Measurements from ENCODE around the gene CD300LB. TPM values are rescaled to one million over a fixed set of nuclear protein-coding genes. Genes with fewer than 3 reads are reported as not detected.
"Not testable (repeated sequence)": the region's sequence is repeated elsewhere in the genome, so short reads cannot be mapped to it uniquely, and the experiment has no call there.

CD300LB gene
- polyA plus RNA-seq, 4 donors: 0.13 to 0.27 (median 0.25) TPM; not detected in 1

DNA sequence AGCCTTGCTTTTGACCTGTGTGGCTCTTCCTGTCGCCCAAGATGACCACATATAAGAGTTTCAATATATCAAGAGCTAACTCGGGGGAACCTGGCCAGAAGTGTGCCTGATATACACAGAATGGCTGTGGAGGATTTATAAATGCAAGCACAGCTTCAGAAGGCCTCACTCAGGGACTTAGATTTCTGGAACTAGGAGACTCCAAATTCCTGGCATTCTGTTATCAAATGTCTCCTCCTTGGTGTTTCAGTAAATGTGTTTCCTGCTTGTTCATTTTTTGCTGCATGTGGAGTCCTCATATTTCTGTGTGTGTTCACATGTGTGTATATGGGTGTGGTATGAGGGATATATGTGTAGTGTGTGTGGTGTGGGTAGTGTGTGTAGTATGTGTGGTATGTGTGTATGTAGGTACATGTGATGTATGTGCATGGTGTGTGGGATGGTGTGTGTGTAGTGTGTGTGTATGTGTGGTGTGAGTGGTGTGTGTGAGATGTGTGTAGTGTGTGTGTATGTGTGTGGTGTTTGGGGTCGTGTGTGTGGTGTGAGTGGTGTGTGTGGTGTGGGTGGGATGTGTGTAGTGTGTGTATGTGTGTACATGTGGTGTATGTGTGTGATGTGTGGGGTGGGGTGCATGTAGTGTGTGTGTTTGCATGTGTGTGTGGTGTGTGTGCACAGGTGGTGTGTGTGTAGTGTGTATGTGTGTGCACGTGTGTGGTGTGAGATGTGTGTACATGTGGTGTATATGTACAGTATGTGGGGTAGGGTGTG lies 37.0 kb upstream of the CD300LB start:
- peaks cover 0 to 3% (median 0%) of the 10 kb centered on the region in 3 donors for H3K27me3 ChIP-seq (ENCODE audit: control insufficient read depth in 3 of 3, insufficient read depth in 3 of 3, low read length in 3 of 3)
- H3K9me3 ChIP-seq (ENCODE audit: control insufficient read depth in 2 of 2, insufficient read depth in 1 of 2, low read depth in 1 of 2, low read length in 1 of 2): no peaks in the 10 kb centered on the region
- no peaks in the 10 kb centered on the region for H3K4me1 ChIP-seq (ENCODE audit: control insufficient read depth in 3 of 3, insufficient read depth in 2 of 3, low read depth in 1 of 3, low read length in 2 of 3)
- H3K36me3 ChIP-seq (ENCODE audit: control insufficient read depth in 3 of 3, insufficient read depth in 2 of 3, low read depth in 1 of 3, low read length in 3 of 3): no peaks in the 10 kb centered on the region
- DNase-seq (no peak), FAIRE-seq (no peak)
- no peak overlapping the region for H3K27ac ChIP-seq (ENCODE audit: low read depth in 1 of 3, low read length in 2 of 3)
- H3K4me3 ChIP-seq (ENCODE audit: low read depth in 1 of 3, low read length in 3 of 3): no peak overlapping the region
- WGBS, 3 donors: 69 to 77% (median 72%) methylated on average over 4 of the region's 4 CpGs

GRCh38 chr17:74567397-74567796 lies 36.1 kb upstream of the CD300LB start, which contains the start of gene CD300H:
Gene CD300H, minus strand, starts transcription at chr17:74567509.
- H3K9me3 ChIP-seq (ENCODE audit: control insufficient read depth in 2 of 2, insufficient read depth in 1 of 2, low read depth in 1 of 2, low read length in 1 of 2): no peaks in the 10 kb centered on the region
- H3K36me3 ChIP-seq (ENCODE audit: control insufficient read depth in 3 of 3, insufficient read depth in 2 of 3, low read depth in 1 of 3, low read length in 3 of 3): no peaks in the 10 kb centered on the region
- no peak for FAIRE-seq
- H3K27me3 ChIP-seq (ENCODE audit: control insufficient read depth in 3 of 3, insufficient read depth in 3 of 3, low read length in 3 of 3): peaks cover 0 to 3% (median 0%) of the 10 kb centered on the region in 3 donors
- no peak within 1 kb of the TSS for H3K4me3 ChIP-seq (ENCODE audit: low read depth in 1 of 3, low read length in 3 of 3)
- DNase-seq: no peak
- H3K4me1 ChIP-seq (ENCODE audit: control insufficient read depth in 3 of 3, insufficient read depth in 2 of 3, low read depth in 1 of 3, low read length in 2 of 3): no peaks in the 10 kb centered on the region
- 78 to 84% (median 83%) methylated on average over 2 of the region's 2 CpGs for WGBS, 3 donors
- H3K27ac ChIP-seq (ENCODE audit: low read depth in 1 of 3, low read length in 2 of 3): no peak within 1 kb of the TSS

DNA sequence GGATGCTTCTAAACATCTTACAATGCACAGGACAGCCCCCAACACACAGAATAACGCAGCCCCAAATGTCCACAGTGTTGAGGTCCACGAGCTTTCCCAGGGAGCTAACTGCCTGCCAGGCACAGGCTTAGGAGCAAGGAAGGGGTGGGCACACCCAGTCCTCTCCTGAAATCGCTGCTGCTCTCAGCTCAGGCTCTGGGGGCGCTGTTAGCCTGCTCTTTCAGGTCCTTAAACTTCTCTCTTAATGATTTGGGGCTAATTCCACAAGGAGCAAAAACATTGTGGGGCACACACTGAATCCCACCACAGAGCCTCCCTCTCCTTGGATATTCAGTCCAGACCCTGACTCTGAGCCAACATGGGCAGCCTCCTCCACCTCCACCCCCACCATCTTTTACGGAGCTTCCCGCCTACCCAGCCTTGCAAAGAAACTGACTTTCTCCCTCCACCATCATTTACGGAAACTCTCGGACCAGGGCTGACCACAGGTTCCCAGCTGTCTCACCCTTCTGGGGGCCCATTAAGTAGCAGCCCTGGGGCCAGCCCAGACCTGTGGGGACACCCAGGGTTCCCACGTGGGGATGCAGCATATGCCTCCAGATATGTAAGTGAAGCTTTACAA lies 35.0 kb upstream of the CD300LB start:
- Histone ChIP-seq H3K27ac (ENCODE audit: low read depth in 1 of 3, low read length in 2 of 3) (no peak overlapping the region), H3K9me3 (ENCODE audit: control insufficient read depth in 2 of 2, insufficient read depth in 1 of 2, low read depth in 1 of 2, low read length in 1 of 2) (no peaks in the 10 kb centered on the region), H3K36me3 (ENCODE audit: control insufficient read depth in 3 of 3, insufficient read depth in 2 of 3, low read depth in 1 of 3, low read length in 3 of 3) (no peaks in the 10 kb centered on the region), H3K27me3 (ENCODE audit: control insufficient read depth in 3 of 3, insufficient read depth in 3 of 3, low read length in 3 of 3) (peaks cover 0 to 3% (median 0%) of the 10 kb centered on the region in 3 donors), H3K4me1 (ENCODE audit: control insufficient read depth in 3 of 3, insufficient read depth in 2 of 3, low read depth in 1 of 3, low read length in 2 of 3) (no peaks in the 10 kb centered on the region), H3K4me3 (ENCODE audit: low read depth in 1 of 3, low read length in 3 of 3) (no peak overlapping the region)
- FAIRE-seq: no peak
- WGBS, 3 donors: 35 to 39% (median 37%) methylated on average over 9 of the region's 9 CpGs
- DNase-seq: peak; percentile 18 to 27

DNA sequence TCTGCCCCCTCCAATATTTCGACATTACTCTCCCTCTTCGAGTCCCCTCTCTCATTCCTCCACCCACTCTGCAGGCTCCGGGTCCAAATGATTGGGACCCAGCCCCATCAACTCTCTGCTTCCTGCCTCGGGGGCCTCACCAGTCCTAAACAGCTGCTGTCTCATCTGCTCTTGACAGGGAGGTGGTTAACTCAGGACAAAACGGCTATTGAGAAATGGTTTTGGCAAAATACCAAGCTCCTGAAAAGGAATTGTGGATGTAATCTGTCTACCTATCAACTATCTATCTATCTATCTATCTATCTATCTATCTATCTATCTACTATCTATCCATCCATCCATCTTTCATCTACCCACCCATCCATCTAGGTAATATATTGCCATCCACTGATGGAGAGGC lies 33.9 kb upstream of the CD300LB start:
- Histone ChIP-seq H3K4me1 (ENCODE audit: control insufficient read depth in 3 of 3, insufficient read depth in 2 of 3, low read depth in 1 of 3, low read length in 2 of 3) (no peaks in the 10 kb centered on the region), H3K36me3 (ENCODE audit: control insufficient read depth in 3 of 3, insufficient read depth in 2 of 3, low read depth in 1 of 3, low read length in 3 of 3) (no peaks in the 10 kb centered on the region), H3K27ac (ENCODE audit: low read depth in 1 of 3, low read length in 2 of 3) (no peak overlapping the region), H3K4me3 (ENCODE audit: low read depth in 1 of 3, low read length in 3 of 3) (no peak overlapping the region), H3K27me3 (ENCODE audit: control insufficient read depth in 3 of 3, insufficient read depth in 3 of 3, low read length in 3 of 3) (peaks cover 0 to 3% (median 0%) of the 10 kb centered on the region in 3 donors), H3K9me3 (ENCODE audit: control insufficient read depth in 2 of 2, insufficient read depth in 1 of 2, low read depth in 1 of 2, low read length in 1 of 2) (no peaks in the 10 kb centered on the region)
- FAIRE-seq (no peak), DNase-seq (no peak)
- WGBS, 3 donors: 33 to 58% (median 49%) methylated on average over 5 of the region's 5 CpGs

GRCh38 chr17:74563358-74563757 lies 32.1 kb upstream of the CD300LB start:
- H3K9me3 ChIP-seq (ENCODE audit: control insufficient read depth in 2 of 2, insufficient read depth in 1 of 2, low read depth in 1 of 2, low read length in 1 of 2): peaks cover 0 to 2% of the 10 kb centered on the region in 2 donors
- H3K4me3 ChIP-seq (ENCODE audit: low read depth in 1 of 3, low read length in 3 of 3): no peak overlapping the region
- H3K4me1 ChIP-seq (ENCODE audit: control insufficient read depth in 3 of 3, insufficient read depth in 2 of 3, low read depth in 1 of 3, low read length in 2 of 3): no peaks in the 10 kb centered on the region
- FAIRE-seq: no peak
- peaks cover 0 to 3% (median 0%) of the 10 kb centered on the region in 3 donors for H3K27me3 ChIP-seq (ENCODE audit: control insufficient read depth in 3 of 3, insufficient read depth in 3 of 3, low read length in 3 of 3)
- DNase-seq: no peak
- no peaks in the 10 kb centered on the region for H3K36me3 ChIP-seq (ENCODE audit: control insufficient read depth in 3 of 3, insufficient read depth in 2 of 3, low read depth in 1 of 3, low read length in 3 of 3)
- H3K27ac ChIP-seq (ENCODE audit: low read depth in 1 of 3, low read length in 2 of 3): no peak overlapping the region
- WGBS, 3 donors: 78 to 95% (median 85%) methylated on average over 1 of the region's 1 CpG

DNA sequence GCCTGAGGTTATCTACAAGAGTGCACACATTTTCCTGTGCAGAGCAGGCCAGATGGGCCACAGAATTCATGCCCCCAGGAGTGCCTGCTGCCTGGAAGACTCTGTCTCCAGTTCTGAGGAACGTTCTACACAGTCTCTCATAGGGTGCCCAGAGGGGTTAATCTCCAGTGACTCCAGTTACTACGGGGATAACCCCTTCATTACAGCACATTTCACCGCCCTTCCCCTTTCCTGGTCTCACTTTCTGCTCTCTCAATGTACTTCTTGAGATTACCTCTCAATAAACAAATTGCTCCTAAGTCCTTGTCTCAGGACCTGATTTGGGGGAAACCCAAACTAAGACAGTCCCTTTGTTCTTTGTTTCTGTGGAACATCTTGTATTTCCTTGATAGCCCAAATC lies 30.3 kb upstream of the CD300LB start:
- 39 to 55% (median 43%) methylated on average over 3 of the region's 3 CpGs for WGBS, 3 donors
- no peaks in the 10 kb centered on the region for H3K4me1 ChIP-seq (ENCODE audit: control insufficient read depth in 3 of 3, insufficient read depth in 2 of 3, low read depth in 1 of 3, low read length in 2 of 3)
- DNase-seq (no peak), FAIRE-seq (no peak)
- no peaks in the 10 kb centered on the region for H3K36me3 ChIP-seq (ENCODE audit: control insufficient read depth in 3 of 3, insufficient read depth in 2 of 3, low read depth in 1 of 3, low read length in 3 of 3)
- peaks cover 0 to 2% of the 10 kb centered on the region in 2 donors for H3K9me3 ChIP-seq (ENCODE audit: control insufficient read depth in 2 of 2, insufficient read depth in 1 of 2, low read depth in 1 of 2, low read length in 1 of 2)
- no peak overlapping the region for H3K4me3 ChIP-seq (ENCODE audit: low read depth in 1 of 3, low read length in 3 of 3)
- no peak overlapping the region for H3K27ac ChIP-seq (ENCODE audit: low read depth in 1 of 3, low read length in 2 of 3)
- H3K27me3 ChIP-seq (ENCODE audit: control insufficient read depth in 3 of 3, insufficient read depth in 3 of 3, low read length in 3 of 3): peaks cover 0 to 3% (median 0%) of the 10 kb centered on the region in 3 donors

GRCh38 chr17:74558882-74559519 lies 27.7 kb upstream of the CD300LB start:
- no peak overlapping the region for H3K27ac ChIP-seq (ENCODE audit: low read depth in 1 of 3, low read length in 2 of 3)
- FAIRE-seq: no peak
- H3K4me3 ChIP-seq (ENCODE audit: low read depth in 1 of 3, low read length in 3 of 3): no peak overlapping the region
- no peaks in the 10 kb centered on the region for H3K27me3 ChIP-seq (ENCODE audit: control insufficient read depth in 3 of 3, insufficient read depth in 3 of 3, low read length in 3 of 3)
- H3K9me3 ChIP-seq (ENCODE audit: control insufficient read depth in 2 of 2, insufficient read depth in 1 of 2, low read depth in 1 of 2, low read length in 1 of 2): peaks cover 0 to 2% of the 10 kb centered on the region in 2 donors
- no peak for DNase-seq
- 55 to 65% (median 61%) methylated on average over 6 of the region's 6 CpGs for WGBS, 3 donors
- no peaks in the 10 kb centered on the region for H3K4me1 ChIP-seq (ENCODE audit: control insufficient read depth in 3 of 3, insufficient read depth in 2 of 3, low read depth in 1 of 3, low read length in 2 of 3)
- H3K36me3 ChIP-seq (ENCODE audit: control insufficient read depth in 3 of 3, insufficient read depth in 2 of 3, low read depth in 1 of 3, low read length in 3 of 3): no peaks in the 10 kb centered on the region

DNA sequence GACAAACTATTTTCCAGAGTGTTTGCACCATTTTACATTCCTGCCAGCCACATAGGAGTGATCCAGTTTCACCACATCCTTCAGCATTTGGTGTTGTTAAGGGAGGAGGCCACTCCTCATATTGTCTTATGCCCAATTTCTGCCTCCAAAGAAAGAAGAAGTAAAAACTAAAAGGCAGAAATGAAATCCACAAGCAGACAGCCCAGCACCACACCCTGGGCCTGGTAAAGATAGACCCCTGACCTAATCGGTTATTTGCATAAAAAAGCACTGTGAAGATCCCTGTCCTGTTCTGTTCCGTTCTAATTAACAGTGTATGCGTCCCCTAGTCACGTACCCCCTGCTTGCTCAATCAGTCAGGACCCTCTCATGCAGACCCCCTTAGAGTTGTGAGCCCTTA lies 27.1 kb upstream of the CD300LB start:
- H3K27ac ChIP-seq (ENCODE audit: low read depth in 1 of 3, low read length in 2 of 3); H3K4me3 ChIP-seq (ENCODE audit: low read depth in 1 of 3, low read length in 3 of 3); DNase-seq; H3K9me3 ChIP-seq (ENCODE audit: control insufficient read depth in 2 of 2, insufficient read depth in 1 of 2, low read depth in 1 of 2, low read length in 1 of 2); H3K36me3 ChIP-seq (ENCODE audit: control insufficient read depth in 3 of 3, insufficient read depth in 2 of 3, low read depth in 1 of 3, low read length in 3 of 3); H3K27me3 ChIP-seq (ENCODE audit: control insufficient read depth in 3 of 3, insufficient read depth in 3 of 3, low read length in 3 of 3); FAIRE-seq; H3K4me1 ChIP-seq (ENCODE audit: control insufficient read depth in 3 of 3, insufficient read depth in 2 of 3, low read depth in 1 of 3, low read length in 2 of 3): not testable (repeated sequence)
- 69 to 81% (median 80%) methylated on average over 4 of the region's 4 CpGs for WGBS, 3 donors
